ENCODE measurements around the gene RPS6KL1.

DNA sequence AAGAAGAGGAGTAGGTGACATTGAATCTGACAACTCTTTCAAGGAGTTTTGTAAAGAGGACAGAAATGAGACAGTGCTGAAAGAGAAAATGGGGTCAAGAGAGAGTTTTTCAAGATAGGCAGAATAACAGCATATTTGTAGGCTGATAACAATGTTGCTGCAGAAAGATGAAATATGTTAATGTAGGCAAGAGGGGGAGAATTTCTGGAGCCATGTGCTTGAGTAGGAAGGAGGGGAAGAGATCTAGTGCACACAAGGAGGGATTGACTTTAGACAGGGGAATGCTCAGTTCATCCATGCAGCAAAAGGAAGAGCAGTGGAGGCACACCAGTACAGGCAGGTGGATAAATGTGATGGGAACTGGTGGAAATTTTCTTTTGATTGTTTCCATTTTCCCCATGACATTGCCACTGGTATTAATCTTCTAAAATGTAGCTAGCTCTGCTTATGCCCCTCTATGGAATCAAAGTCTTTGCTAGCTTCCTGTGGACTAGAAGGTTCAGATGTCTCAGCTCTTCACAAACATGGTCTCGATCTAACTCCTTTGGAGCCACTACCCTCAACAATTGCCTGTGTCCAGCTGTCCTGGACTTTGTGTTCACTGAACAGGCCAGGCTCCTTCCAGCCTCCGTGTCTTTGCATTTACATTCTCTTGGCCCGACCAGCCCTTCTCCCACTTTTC is 56.2 kb downstream of the RPS6KL1 start:
- no peak for TF ChIP-seq CTCF (IDR thresholded peaks at IDR 0.05; ENCODE audit: borderline replicate concordance, extremely low read depth, low read length, poor library complexity, severe bottlenecking)
- no peak for TF ChIP-seq EZH2 (IDR thresholded peaks at IDR 0.05; ENCODE audit: borderline replicate concordance, low read depth, low read length, severe bottlenecking)

All from DND-41 (cell line).